PC-9 (cell line): ENCODE results near the gene CLDN34. TPM values are rescaled to one million over a fixed set of nuclear protein-coding genes. Genes with fewer than 3 reads are reported as not detected.

Experiments used
- BruUV-seq: library from RNA; stranded (reverse); fragments of 400-500 nt; replicated peaks from 2 replicates; lab custom pipeline; 2021; lab: Mats Ljungman, UMichigan
- CTCF ChIA-PET: fragments of 300-600 bp; sonication (Branson Sonifier 250); formaldehyde crosslinking; loops from one replicate; lab custom pipeline; 2022; ENCODE audit warnings: antibody characterized with exemption; lab: Charles Lee
- POLR2A ChIA-PET: fragments of 300-600 bp; sonication (Branson Sonifier 250); formaldehyde crosslinking; loops from one replicate; lab custom pipeline; 2022; ENCODE audit warnings: antibody characterized with exemption; ENCODE audit not compliant: unreplicated experiment; lab: Charles Lee
- DNase-seq, 2 experiments: peaks; one replicate each; pipeline versions ENCODE4 v3.0.0 to v3.0.0-alpha.2; 2015 to 2022; ENCODE audit warnings: mixed read lengths in 1 of 2
- H2AFZ ChIP-seq: fragments of 200-600 bp; sonication (generic); 2 replicates; pipeline ENCODE4 v1.8.1; 2017; ENCODE audit warnings: antibody characterized with exemption
- H3F3A ChIP-seq: fragments of 200-600 bp; sonication (generic); 2 replicates; pipeline ENCODE4 v1.8.1; 2017; ENCODE audit warnings: antibody characterized with exemption, mild to moderate bottlenecking, low read depth; ENCODE audit not compliant: insufficient read depth
- H3K27ac ChIP-seq: fragments of 200-600 bp; sonication (generic); 2 replicates; pipeline ENCODE4 v1.6.1; 2016; ENCODE audit warnings: mixed run types
- H3K27me3 ChIP-seq: fragments of 200-600 bp; sonication (generic); 2 replicates; pipeline ENCODE4 v1.6.1; 2016; ENCODE audit warnings: low read depth, mixed run types; ENCODE audit not compliant: insufficient read depth
- H3K36me3 ChIP-seq: fragments of 200-600 bp; sonication (generic); 2 replicates; pipeline ENCODE4 v1.6.1; 2016; ENCODE audit warnings: low read depth, mixed run types
- H3K4me1 ChIP-seq: fragments of 200-600 bp; sonication (generic); replicated peaks from 2 replicates; pipeline ENCODE4 v1.6.1; 2016; ENCODE audit warnings: mixed run types; ENCODE audit not compliant: insufficient read depth
- H3K4me2 ChIP-seq: fragments of 200-600 bp; sonication (generic); 2 replicates; pipeline ENCODE4 v1.6.1; 2017; ENCODE audit warnings: mixed run types
- H3K4me3 ChIP-seq: fragments of 200-600 bp; sonication (generic); 2 replicates; pipeline ENCODE4 v1.6.1; 2016; ENCODE audit warnings: mixed run types
- H3K79me2 ChIP-seq: fragments of 200-600 bp; sonication (generic); 2 replicates; pipeline ENCODE4 v1.6.1; 2017; ENCODE audit warnings: low read depth, mixed run types
- H3K9me2 ChIP-seq: fragments of 200-600 bp; sonication (generic); 2 replicates; pipeline ENCODE4 v1.8.1; 2017; ENCODE audit warnings: mild to moderate bottlenecking; ENCODE audit not compliant: insufficient read depth
- H3K9me3 ChIP-seq: fragments of 200-600 bp; sonication (generic); 2 replicates; pipeline ENCODE4 v1.8.1; 2016; ENCODE audit warnings: low read depth; ENCODE audit not compliant: insufficient read depth
- H4K20me1 ChIP-seq: fragments of 200-600 bp; sonication (generic); 2 replicates; pipeline ENCODE4 v1.8.1; 2017; ENCODE audit not compliant: insufficient read depth
- EZH2 ChIP-seq: fragments of 200-600 bp; sonication (generic); IDR thresholded peaks from 2 replicates; pipeline ENCODE4 v1.8.0; 2017; ENCODE audit warnings: antibody characterized with exemption, low read depth
- intact Hi-C: fragments of 100-400 bp; cut with micrococcal nuclease; formaldehyde crosslinking; loops from one replicate; pipeline ENCODE4 v1.10.0; 2022; ENCODE audit not compliant: unreplicated experiment
- total RNA-seq: library from RNA; stranded (reverse); gene quantifications from 2 replicates; pipeline ENCODE4 v1.2.3, GENCODE V29; 2021
- TF ChIP-seq, protein P1 (sequence below): fragments of 200-600 bp; sonication (generic); conservative IDR thresholded peaks from 2 replicates; pipeline ENCODE4 v1.6.1; 2017; ENCODE audit warnings: mixed run types, antibody characterized with exemption, mild to moderate bottlenecking, moderate library complexity

Gene CLDN34
- total RNA-seq, 1 experiment from 2014 or later = not detected

DNA sequence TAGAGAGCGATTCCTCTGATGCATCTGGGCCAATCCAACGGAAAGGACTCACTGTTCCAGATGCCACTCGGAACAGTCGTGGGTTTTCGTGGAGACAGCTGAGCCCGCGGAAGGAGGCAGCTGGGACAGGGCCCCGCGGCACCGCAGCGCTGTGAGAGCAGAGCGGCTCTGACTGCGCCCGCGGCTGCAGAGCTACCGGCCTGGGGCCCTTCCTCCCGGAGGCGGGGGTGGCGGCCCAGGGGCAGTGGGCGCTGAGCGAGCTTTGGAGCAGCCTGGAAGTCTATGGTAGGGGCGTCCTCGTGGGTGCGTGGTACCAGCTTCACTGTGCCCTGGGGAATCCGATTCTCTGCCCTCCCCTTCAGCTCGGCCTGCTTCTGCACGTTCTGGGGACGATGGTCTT, 24.9 kb downstream of the CLDN34 start:
- Histone ChIP-seq H4K20me1 (no peaks in the 10 kb centered on the region), H3F3A (no peaks in the 10 kb centered on the region), H3K27ac (no peak overlapping the region), H3K36me3 (no peaks in the 10 kb centered on the region), H3K9me3 (no peaks in the 10 kb centered on the region; the same call in 1 of the 2 replicates), H3K4me2 (no peak overlapping the region), H3K9me2 (no peaks in the 10 kb centered on the region), H2AFZ (no peak overlapping the region), H3K4me3 (no peak overlapping the region), H3K4me1 (no peaks in the 10 kb centered on the region), H3K79me2 (no peaks in the 10 kb centered on the region), H3K27me3 (no peaks in the 10 kb centered on the region)
- no peak for DNase-seq
- intact Hi-C loops = no loop called here
- BruUV-seq = no TSS peak
- TF ChIP-seq EZH2 = no peak
- TF ChIP-seq, protein P1, sequence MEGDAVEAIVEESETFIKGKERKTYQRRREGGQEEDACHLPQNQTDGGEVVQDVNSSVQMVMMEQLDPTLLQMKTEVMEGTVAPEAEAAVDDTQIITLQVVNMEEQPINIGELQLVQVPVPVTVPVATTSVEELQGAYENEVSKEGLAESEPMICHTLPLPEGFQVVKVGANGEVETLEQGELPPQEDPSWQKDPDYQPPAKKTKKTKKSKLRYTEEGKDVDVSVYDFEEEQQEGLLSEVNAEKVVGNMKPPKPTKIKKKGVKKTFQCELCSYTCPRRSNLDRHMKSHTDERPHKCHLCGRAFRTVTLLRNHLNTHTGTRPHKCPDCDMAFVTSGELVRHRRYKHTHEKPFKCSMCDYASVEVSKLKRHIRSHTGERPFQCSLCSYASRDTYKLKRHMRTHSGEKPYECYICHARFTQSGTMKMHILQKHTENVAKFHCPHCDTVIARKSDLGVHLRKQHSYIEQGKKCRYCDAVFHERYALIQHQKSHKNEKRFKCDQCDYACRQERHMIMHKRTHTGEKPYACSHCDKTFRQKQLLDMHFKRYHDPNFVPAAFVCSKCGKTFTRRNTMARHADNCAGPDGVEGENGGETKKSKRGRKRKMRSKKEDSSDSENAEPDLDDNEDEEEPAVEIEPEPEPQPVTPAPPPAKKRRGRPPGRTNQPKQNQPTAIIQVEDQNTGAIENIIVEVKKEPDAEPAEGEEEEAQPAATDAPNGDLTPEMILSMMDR = no peak
- ChIA-PET CTCF (no interaction called here), POLR2A (no interaction called here)

GRCh38 chrX:9992724-9993123, 25.6 kb downstream of the CLDN34 start:
- POLR2A ChIA-PET = no interaction called here
- no peak overlapping the region for H3K4me2 ChIP-seq
- intact Hi-C loops = no loop called here
- no peak overlapping the region for H3K4me3 ChIP-seq
- no peaks in the 10 kb centered on the region; the same call in 1 of the 2 replicates for H3K9me3 ChIP-seq
- CTCF ChIA-PET = no interaction called here
- no peak overlapping the region for H3K27ac ChIP-seq
- H3F3A ChIP-seq = no peaks in the 10 kb centered on the region
- TF ChIP-seq, protein P1 = no peak
- no peak for TF ChIP-seq EZH2
- BruUV-seq = no TSS peak
- DNase-seq = no peak
- no peaks in the 10 kb centered on the region for H4K20me1 ChIP-seq
- H3K9me2 ChIP-seq = no peaks in the 10 kb centered on the region
- no peaks in the 10 kb centered on the region for H3K27me3 ChIP-seq
- H3K4me1 ChIP-seq = no peaks in the 10 kb centered on the region
- no peak overlapping the region for H2AFZ ChIP-seq
- H3K36me3 ChIP-seq = no peaks in the 10 kb centered on the region
- no peaks in the 10 kb centered on the region for H3K79me2 ChIP-seq

DNA sequence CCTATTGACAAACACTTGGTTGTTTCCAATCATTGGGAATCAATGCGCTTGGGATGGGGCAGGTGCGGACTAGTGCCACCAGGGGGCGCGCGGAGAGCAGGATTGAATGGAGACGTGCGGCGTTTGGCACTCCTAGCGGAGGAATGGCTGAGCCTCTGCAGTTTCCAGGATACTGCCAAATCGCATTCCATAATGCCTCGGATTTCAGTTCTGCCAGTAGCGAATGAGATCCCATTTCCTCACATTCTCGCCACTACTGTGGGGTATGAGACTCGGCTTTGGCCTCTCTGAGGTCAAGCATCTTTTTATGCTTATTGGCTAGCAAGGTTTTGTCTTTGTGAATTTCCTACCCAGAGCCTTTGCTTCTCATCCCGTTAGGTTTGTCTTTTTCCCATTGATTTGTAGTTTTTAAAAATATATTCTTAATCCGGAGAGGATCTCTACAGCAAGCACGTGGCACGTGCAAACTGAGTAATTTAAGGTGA, 28.7 kb downstream of the CLDN34 start:
- H3F3A ChIP-seq = no peaks in the 10 kb centered on the region
- intact Hi-C loops = loop anchor here (1.0 kb wide), 1 partner anchor 123 kb away; no protein-coding TSS in a partner anchor

More for the DNA sequence above, 28.7 kb downstream of the CLDN34 start:
- peak; percentile 52 to 69 for DNase-seq
- Histone ChIP-seq H3K27me3 (no peaks in the 10 kb centered on the region), H3K36me3 (no peaks in the 10 kb centered on the region), H3K9me2 (no peaks in the 10 kb centered on the region), H3K4me3 (no peak overlapping the region), H3K27ac (no peak overlapping the region), H2AFZ (no peak overlapping the region), H3K79me2 (no peaks in the 10 kb centered on the region), H3K4me1 (no peaks in the 10 kb centered on the region), H3K4me2 (peak overlapping the region; percentile 51; the same call in 1 of the 2 replicates), H4K20me1 (no peaks in the 10 kb centered on the region), H3K9me3 (no peaks in the 10 kb centered on the region; the same call in 1 of the 2 replicates)
- ChIA-PET CTCF (interaction anchor here (0.6 kb wide), 1 partner anchor 126 kb away, joined by 3 read pairs; no protein-coding TSS in a partner anchor), POLR2A (no interaction called here)
- BruUV-seq = no TSS peak
- TF ChIP-seq EZH2 = no peak
- TF ChIP-seq, protein P1 = peak; percentile 92
